SU-DHL-6 (cell line): ENCODE data around the gene HS3ST4.

ENCODE experiments used
- EZH2phosphoT487 ChIP-seq: fragments of 200-600 bp; sonication (generic), shearing (Covaris generic); conservative IDR thresholded peaks from 2 replicates; pipeline ENCODE4 v1.6.1; 2018; ENCODE audit warnings: mild to moderate bottlenecking, antibody characterized with exemption, low read length, moderate library complexity, mixed read lengths
- TF ChIP-seq, protein P1 (sequence below): fragments of 200-600 bp; sonication (generic); IDR thresholded peaks from one replicate; pipeline ENCODE4 v1.5.1; 2017; ENCODE audit warnings: antibody characterized with exemption, mild to moderate bottlenecking, low read length, moderate library complexity; ENCODE audit not compliant: insufficient read depth, poor library complexity, severe bottlenecking

DNA sequence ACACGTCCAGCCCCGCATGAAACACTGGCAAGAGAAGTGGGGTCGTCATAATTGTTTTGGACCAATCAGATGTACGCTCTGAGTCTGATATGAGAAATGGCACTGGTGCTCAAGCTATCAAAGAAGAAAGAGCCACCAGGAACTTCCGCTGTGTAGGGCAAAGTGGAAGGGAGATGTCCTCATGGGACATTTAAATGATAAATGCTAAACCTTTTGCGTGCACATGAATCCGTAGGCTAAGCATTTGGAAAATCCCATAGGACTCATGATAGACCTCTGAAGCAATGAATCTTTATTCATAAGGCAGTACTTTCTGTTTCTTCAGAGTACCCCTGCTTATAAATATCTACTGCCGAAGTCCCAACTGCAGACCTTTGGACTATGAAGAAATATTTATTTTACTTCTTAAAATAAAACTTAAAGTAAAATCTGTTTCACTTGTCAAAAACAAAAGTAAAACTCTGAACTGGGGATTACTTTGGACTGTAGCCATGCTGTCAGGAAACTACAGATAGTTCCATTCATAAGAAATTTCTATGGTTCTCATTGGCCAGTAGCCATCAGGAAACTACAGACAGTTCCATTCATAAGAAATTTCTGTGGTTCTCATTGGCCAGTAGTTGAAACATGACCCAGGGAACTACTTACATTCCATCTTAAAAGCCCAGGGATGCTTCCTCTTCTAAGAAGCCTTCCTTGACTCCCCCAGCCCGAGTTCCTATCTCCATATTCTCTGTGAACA lies 335.1 kb downstream of the HS3ST4 start:
- TF ChIP-seq, protein P1, sequence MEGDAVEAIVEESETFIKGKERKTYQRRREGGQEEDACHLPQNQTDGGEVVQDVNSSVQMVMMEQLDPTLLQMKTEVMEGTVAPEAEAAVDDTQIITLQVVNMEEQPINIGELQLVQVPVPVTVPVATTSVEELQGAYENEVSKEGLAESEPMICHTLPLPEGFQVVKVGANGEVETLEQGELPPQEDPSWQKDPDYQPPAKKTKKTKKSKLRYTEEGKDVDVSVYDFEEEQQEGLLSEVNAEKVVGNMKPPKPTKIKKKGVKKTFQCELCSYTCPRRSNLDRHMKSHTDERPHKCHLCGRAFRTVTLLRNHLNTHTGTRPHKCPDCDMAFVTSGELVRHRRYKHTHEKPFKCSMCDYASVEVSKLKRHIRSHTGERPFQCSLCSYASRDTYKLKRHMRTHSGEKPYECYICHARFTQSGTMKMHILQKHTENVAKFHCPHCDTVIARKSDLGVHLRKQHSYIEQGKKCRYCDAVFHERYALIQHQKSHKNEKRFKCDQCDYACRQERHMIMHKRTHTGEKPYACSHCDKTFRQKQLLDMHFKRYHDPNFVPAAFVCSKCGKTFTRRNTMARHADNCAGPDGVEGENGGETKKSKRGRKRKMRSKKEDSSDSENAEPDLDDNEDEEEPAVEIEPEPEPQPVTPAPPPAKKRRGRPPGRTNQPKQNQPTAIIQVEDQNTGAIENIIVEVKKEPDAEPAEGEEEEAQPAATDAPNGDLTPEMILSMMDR = no peak
- TF ChIP-seq EZH2phosphoT487 = no peak
